DND-41 (cell line): Measurements from ENCODE around the gene TMEM42.

ENCODE experiments used
- ATAC-seq: fragments of 200-7000 bp; cut with Tn5 transposase; 3 replicates; pipeline ENCODE4 v1.9.1; 2021; ENCODE audit warnings: low read depth; ENCODE audit not compliant: insufficient read depth
- DNase-seq: peaks from one replicate; pipeline ENCODE4 v3.0.0-alpha.2; 2020
- H2AFZ ChIP-seq: 2 replicates; pipeline ENCODE4 v1.6.0; 2012; ENCODE audit warnings: low read depth, low read length
- H3K27ac ChIP-seq: 2 replicates; pipeline ENCODE4 v1.5.1; 2012; ENCODE audit warnings: low read length, inconsistent platforms
- H3K27me3 ChIP-seq: fragments of 200-600 bp; sonication (generic); 2 replicates; pipeline ENCODE4 v1.6.0; 2012; ENCODE audit warnings: low read length, mild to moderate bottlenecking, inconsistent platforms; ENCODE audit not compliant: insufficient read depth, poor library complexity
- H3K36me3 ChIP-seq: 2 replicates; pipeline ENCODE4 v1.5.1; 2012; ENCODE audit warnings: low read length, inconsistent platforms; ENCODE audit not compliant: insufficient read depth
- H3K4me1 ChIP-seq: 2 replicates; pipeline ENCODE4 v1.5.1; 2012; ENCODE audit warnings: mild to moderate bottlenecking, low read length; ENCODE audit not compliant: insufficient read depth
- H3K4me2 ChIP-seq: 2 replicates; pipeline ENCODE4 v1.6.0; 2012; ENCODE audit warnings: mild to moderate bottlenecking, moderate library complexity, low read length, inconsistent platforms; ENCODE audit not compliant: insufficient read depth
- H3K4me3 ChIP-seq, 2 experiments: fragments of 200-600 bp in 1 of 2; shearing (Covaris generic) in 1 of 2; 2 replicates each; pipeline ENCODE4 v1.5.1; 2012 to 2016; ENCODE audit warnings: inconsistent platforms in 2 of 2, low read length in 2 of 2, mild to moderate bottlenecking in 2 of 2, low read depth in 1 of 2, moderate library complexity in 1 of 2
- H3K79me2 ChIP-seq: 2 replicates; pipeline ENCODE4 v1.6.0; 2012; ENCODE audit warnings: low read length, inconsistent platforms; ENCODE audit not compliant: insufficient read depth
- H3K9ac ChIP-seq: 2 replicates; pipeline ENCODE4 v1.6.0; 2012; ENCODE audit warnings: low read depth, mild to moderate bottlenecking, inconsistent platforms, low read length, moderate library complexity
- H3K9me3 ChIP-seq: 2 replicates; pipeline ENCODE4 v1.5.1; 2012; ENCODE audit warnings: low read length, moderate library complexity, mild to moderate bottlenecking, inconsistent platforms; ENCODE audit not compliant: insufficient read depth, severe bottlenecking
- H4K20me1 ChIP-seq: 2 replicates; pipeline ENCODE4 v1.6.0; 2012; ENCODE audit warnings: low read length; ENCODE audit not compliant: insufficient read depth
- EZH2 ChIP-seq: IDR thresholded peaks from 3 replicates; pipeline ENCODE4 v1.6.1; 2012; ENCODE audit warnings: borderline replicate concordance, low read depth, mild to moderate bottlenecking, moderate library complexity, low read length, inconsistent platforms; ENCODE audit not compliant: severe bottlenecking
- TF ChIP-seq, protein P1 (sequence below): IDR thresholded peaks from 2 replicates; pipeline ENCODE4 v1.5.1; 2012; ENCODE audit warnings: borderline replicate concordance, low read length, moderate library complexity, mild to moderate bottlenecking; ENCODE audit not compliant: poor library complexity, severe bottlenecking; ENCODE audit errors: extremely low read depth

TMEM42 gene

DNA sequence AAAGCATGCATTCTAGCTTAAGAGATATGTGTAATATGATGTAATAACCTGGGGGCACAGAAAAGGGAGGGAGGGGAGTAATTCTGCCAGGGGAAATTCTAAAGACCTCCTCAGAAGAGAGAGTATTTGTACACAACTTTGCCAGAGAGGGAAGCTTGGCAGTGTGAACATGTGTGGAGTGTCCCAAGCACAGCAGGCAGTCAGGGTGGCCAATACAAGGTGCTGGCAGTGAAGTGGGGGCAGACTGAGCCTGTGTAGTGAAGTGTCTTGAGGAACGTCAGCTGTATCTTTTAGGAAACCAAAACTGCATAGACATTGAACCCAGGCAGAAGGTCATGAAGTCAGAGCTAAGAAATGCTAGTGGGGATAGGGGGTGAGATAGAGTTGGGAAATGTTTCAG is 29.7 kb upstream of the TMEM42 start:
- H4K20me1 ChIP-seq = no peaks in the 10 kb centered on the region
- no peaks in the 10 kb centered on the region for H3K27me3 ChIP-seq
- H3K4me1 ChIP-seq = no peaks in the 10 kb centered on the region
- TF ChIP-seq, protein P1, sequence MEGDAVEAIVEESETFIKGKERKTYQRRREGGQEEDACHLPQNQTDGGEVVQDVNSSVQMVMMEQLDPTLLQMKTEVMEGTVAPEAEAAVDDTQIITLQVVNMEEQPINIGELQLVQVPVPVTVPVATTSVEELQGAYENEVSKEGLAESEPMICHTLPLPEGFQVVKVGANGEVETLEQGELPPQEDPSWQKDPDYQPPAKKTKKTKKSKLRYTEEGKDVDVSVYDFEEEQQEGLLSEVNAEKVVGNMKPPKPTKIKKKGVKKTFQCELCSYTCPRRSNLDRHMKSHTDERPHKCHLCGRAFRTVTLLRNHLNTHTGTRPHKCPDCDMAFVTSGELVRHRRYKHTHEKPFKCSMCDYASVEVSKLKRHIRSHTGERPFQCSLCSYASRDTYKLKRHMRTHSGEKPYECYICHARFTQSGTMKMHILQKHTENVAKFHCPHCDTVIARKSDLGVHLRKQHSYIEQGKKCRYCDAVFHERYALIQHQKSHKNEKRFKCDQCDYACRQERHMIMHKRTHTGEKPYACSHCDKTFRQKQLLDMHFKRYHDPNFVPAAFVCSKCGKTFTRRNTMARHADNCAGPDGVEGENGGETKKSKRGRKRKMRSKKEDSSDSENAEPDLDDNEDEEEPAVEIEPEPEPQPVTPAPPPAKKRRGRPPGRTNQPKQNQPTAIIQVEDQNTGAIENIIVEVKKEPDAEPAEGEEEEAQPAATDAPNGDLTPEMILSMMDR = no peak
- TF ChIP-seq EZH2 = no peak
- H3K36me3 ChIP-seq = peaks cover 92% of the 10 kb centered on the region
- ATAC-seq (no peak), DNase-seq (no peak)
- no peak overlapping the region for H3K9ac ChIP-seq
- H3K4me2 ChIP-seq = no peak overlapping the region
- no peak overlapping the region for H3K4me3 ChIP-seq
- H3K9me3 ChIP-seq = peaks cover 5% of the 10 kb centered on the region
- no peak overlapping the region for H3K27ac ChIP-seq
- no peak overlapping the region for H2AFZ ChIP-seq
- H3K79me2 ChIP-seq = peaks cover 2% of the 10 kb centered on the region; the same call in 1 of the 2 replicates

DNA sequence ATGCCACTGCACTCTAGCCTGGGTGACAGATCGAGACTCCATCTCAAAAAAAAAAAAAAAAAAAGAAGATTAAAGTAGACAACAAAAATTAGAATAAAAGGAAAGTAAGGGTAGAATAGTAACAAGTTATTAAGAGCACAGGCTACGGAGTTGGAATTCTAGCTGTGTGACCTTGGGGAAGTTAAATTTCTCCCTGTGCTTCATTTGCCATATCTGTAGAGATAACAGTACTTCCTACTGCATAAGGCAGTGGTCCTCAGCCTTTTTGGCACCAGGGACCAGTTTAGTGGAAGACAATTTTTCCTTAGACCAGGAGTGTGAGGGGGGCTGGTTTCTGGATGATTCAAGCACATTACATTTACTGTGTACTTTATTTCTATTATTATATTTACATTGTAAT is 28.7 kb upstream of the TMEM42 start:
- H4K20me1 ChIP-seq = no peaks in the 10 kb centered on the region
- H3K4me2 ChIP-seq = no peak overlapping the region
- H3K36me3 ChIP-seq = peaks cover 92% of the 10 kb centered on the region

DNA sequence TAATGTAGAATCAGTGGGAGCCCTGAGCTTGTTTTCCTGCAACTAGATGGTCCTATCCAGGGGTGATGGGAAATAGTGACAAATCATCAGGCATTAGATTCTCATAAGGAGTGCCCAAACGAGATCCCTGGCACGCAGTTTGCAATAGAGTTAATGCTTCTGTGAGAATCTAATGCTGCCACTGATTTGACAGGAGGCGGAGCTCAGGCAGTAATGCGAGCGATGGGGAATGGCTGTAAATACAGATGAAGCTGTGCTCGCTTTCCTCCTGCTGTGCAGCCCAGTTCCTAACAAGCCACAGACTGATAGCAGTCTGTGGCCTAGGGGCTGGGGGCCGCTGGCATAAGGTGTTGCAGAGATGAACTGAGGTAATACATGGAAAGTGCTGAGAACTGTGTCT is 28.3 kb upstream of the TMEM42 start:
- H4K20me1 ChIP-seq = no peaks in the 10 kb centered on the region
- H3K27ac ChIP-seq = no peak overlapping the region
- peaks cover 5% of the 10 kb centered on the region for H3K9me3 ChIP-seq
- H3K4me1 ChIP-seq = no peaks in the 10 kb centered on the region
- H3K79me2 ChIP-seq = peaks cover 2% of the 10 kb centered on the region; the same call in 1 of the 2 replicates
- no peak for ATAC-seq
- H3K36me3 ChIP-seq = peaks cover 92% of the 10 kb centered on the region
- H3K4me3 ChIP-seq = no peak overlapping the region
- no peak overlapping the region for H3K9ac ChIP-seq
- H3K27me3 ChIP-seq = no peaks in the 10 kb centered on the region
- TF ChIP-seq EZH2 = no peak
- TF ChIP-seq, protein P1 = no peak
- no peak overlapping the region for H2AFZ ChIP-seq
- no peak for DNase-seq
- no peak overlapping the region for H3K4me2 ChIP-seq

More for the DNA sequence above, 28.7 kb upstream of the TMEM42 start:
- no peak for TF ChIP-seq EZH2
- TF ChIP-seq, protein P1 = no peak
- Histone ChIP-seq H3K27ac (no peak overlapping the region), H3K79me2 (peaks cover 2% of the 10 kb centered on the region; the same call in 1 of the 2 replicates), H2AFZ (no peak overlapping the region), H3K9ac (no peak overlapping the region), H3K27me3 (no peaks in the 10 kb centered on the region), H3K4me3 (no peak overlapping the region), H3K9me3 (peaks cover 5% of the 10 kb centered on the region), H3K4me1 (no peaks in the 10 kb centered on the region)
- DNase-seq (no peak), ATAC-seq (no peak)

DNA sequence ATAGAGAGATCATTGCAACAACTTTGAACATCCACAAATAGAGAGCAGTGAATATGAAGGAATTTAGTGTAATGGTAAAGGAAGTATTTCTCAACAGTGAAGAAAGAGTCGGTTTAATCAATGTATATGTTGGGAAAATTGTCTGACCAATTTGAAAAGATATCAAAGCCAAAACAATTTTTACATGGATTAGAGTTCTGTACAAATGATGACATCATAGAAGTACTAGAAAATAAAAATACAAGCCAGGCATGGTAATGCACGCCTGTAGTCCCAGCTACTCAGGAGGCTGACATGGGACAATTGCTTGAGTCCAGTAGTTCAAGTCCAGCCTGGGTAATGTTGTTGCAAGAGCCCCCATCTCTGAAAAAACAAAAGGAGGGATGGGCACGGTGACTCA is 26.0 kb upstream of the TMEM42 start:
- ATAC-seq (no peak), DNase-seq (no peak)
- Histone ChIP-seq H3K9me3 (peaks cover 5% of the 10 kb centered on the region), H3K4me2 (no peak overlapping the region), H3K9ac (no peak overlapping the region), H3K79me2 (peaks cover 2% of the 10 kb centered on the region; the same call in 1 of the 2 replicates), H3K27ac (no peak overlapping the region), H3K4me3 (no peak overlapping the region), H3K27me3 (no peaks in the 10 kb centered on the region), H2AFZ (no peak overlapping the region), H3K36me3 (peaks cover 98% of the 10 kb centered on the region), H3K4me1 (no peaks in the 10 kb centered on the region), H4K20me1 (no peaks in the 10 kb centered on the region)
- TF ChIP-seq, protein P1 = no peak
- TF ChIP-seq EZH2 = no peak
